ENCODE data around the gene FANCC.
A peak's percentile ranks its signal among the peaks of the same experiment; 100 is the strongest.

FANCC gene

GRCh38 chr9:95148208-95148520, 169.3 kb downstream of the FANCC start:
- DNase-seq (ENCODE audit: low read depth), result no peak
- no peak overlapping the region for H3K4me3 ChIP-seq (ENCODE audit: low read length)
- no peak for TF ChIP-seq CTCF (conservative IDR thresholded peaks at IDR 0.05; ENCODE audit: low read length)

GRCh38 chr9:95147452-95148207, 169.9 kb downstream of the FANCC start:
- DNase-seq (ENCODE audit: low read depth), result peak; percentile 77
- no peak overlapping the region for H3K4me3 ChIP-seq (ENCODE audit: low read length)
- TF ChIP-seq CTCF (conservative IDR thresholded peaks at IDR 0.05; ENCODE audit: low read length), result no peak

- H3K4me3 ChIP-seq (ENCODE audit: low read length), result no peak overlapping the region
- DNase-seq (ENCODE audit: low read depth), result peak; percentile 99
- TF ChIP-seq CTCF (conservative IDR thresholded peaks at IDR 0.05; ENCODE audit: low read length), result no peak
Measured at GRCh38 chr9:95143591-95144561, 173.6 kb downstream of the FANCC start.

DNA sequence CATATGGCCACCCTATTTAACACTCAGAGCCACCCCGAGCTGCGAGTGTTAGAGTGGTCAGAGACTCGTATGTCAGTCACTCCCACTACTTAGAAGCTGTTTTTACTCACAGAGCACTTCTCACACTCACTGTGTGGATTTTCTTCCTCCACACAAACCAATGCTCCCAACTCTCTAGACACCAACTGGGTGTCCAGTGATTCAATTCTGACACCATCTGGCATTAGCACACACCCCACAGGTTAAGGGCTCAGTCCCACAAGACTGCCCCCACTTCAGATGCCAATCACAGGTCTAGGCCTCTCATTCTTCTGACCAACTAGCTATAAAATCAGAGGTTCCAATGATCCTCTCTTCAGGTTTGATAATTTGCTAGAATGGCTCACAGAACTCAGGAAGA, 174.8 kb downstream of the FANCC start:
- no peak for TF ChIP-seq CTCF (conservative IDR thresholded peaks at IDR 0.05; ENCODE audit: low read length)
- H3K4me3 ChIP-seq (ENCODE audit: low read length), result no peak overlapping the region
- DNase-seq (ENCODE audit: low read depth), result no peak

- no peak for DNase-seq (ENCODE audit: low read depth)
- TF ChIP-seq CTCF (conservative IDR thresholded peaks at IDR 0.05; ENCODE audit: low read length), result no peak
- H3K4me3 ChIP-seq (ENCODE audit: low read length), result no peak overlapping the region
Measured at GRCh38 chr9:95142315-95142714, 175.2 kb downstream of the FANCC start.

DNA sequence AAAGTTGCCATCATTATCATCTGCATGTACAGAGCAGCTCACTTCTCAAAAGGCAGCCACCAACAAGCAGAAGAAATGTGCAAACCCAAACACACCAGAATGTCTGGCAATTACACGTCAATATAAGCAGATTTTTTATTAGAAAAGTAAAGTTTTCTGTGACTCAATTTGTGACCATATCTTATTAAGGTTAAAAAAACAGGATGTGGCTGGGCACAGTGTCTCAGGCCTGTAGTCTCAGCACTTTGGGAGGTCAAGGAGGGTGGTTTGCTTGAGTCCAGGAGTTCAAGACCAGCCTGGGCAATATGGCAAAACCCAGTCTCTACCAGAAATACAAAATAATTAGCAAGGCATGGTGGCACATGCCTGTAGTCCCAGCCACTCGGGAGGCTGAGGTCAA, 176.7 kb downstream of the FANCC start:
- no peak for DNase-seq (ENCODE audit: low read depth)
- TF ChIP-seq CTCF (conservative IDR thresholded peaks at IDR 0.05; ENCODE audit: low read length), result no peak

More for the DNA sequence above, 176.7 kb downstream of the FANCC start:
- no peak overlapping the region for H3K4me3 ChIP-seq (ENCODE audit: low read length)

All from AG10803 (cell line).